H1 (cell line): ENCODE results near the gene TRHDE. TPM values are rescaled to one million over a fixed set of nuclear protein-coding genes. Genes with fewer than 3 reads are reported as not detected.

Experiments
- CTCF ChIA-PET: fragments of 300-600 bp; sonication (Branson Sonifier 250); formaldehyde crosslinking; loops from one replicate; lab custom pipeline; 2021; ENCODE audit not compliant: partially characterized antibody; lab: Charles Lee
- POLR2A ChIA-PET: fragments of 300-600 bp; sonication (Branson Sonifier 250); formaldehyde crosslinking; loops from one replicate; lab custom pipeline; 2021; ENCODE audit warnings: inconsistent platforms; ENCODE audit not compliant: partially characterized antibody; lab: Charles Lee
- DNase-seq, 2 experiments: peaks; one replicate each; pipeline versions ENCODE4 v3.0.0 to v3.0.0-alpha.2; 2010 to 2022; ENCODE audit warnings: low spot score in 2 of 2, low read depth in 1 of 2, mixed read lengths in 1 of 2
- FAIRE-seq: peaks from 2 replicates; lab custom pipeline; 2011; peaks lifted over from hg19 to GRCh38; lab: Jason Lieb, UNC
- H2AFZ ChIP-seq: 2 replicates; pipeline ENCODE4 v1.8.1; 2012; ENCODE audit warnings: low read length, inconsistent platforms
- H2AK5ac ChIP-seq: 2 replicates; pipeline ENCODE4 v1.6.1; 2013; ENCODE audit warnings: low read depth, low read length
- H2BK120ac ChIP-seq: replicated peaks from 2 replicates; pipeline ENCODE3; 2013; ENCODE audit warnings: low read depth, low read length, inconsistent platforms
- H2BK12ac ChIP-seq: 2 replicates; pipeline ENCODE4 v1.6.1; 2013; ENCODE audit warnings: low read depth, low read length
- H2BK15ac ChIP-seq: 2 replicates; pipeline ENCODE4 v1.6.1; 2013; ENCODE audit warnings: low read length
- H2BK20ac ChIP-seq: 2 replicates; pipeline ENCODE4 v1.6.1; 2013; ENCODE audit warnings: low read length
- H2BK5ac ChIP-seq: 2 replicates; pipeline ENCODE4 v1.6.1; 2013; ENCODE audit warnings: low read depth, low read length
- H3K14ac ChIP-seq: 2 replicates; pipeline ENCODE4 v1.6.1; 2013; ENCODE audit warnings: inconsistent platforms; ENCODE audit not compliant: insufficient read length
- H3K18ac ChIP-seq: 2 replicates; pipeline ENCODE4 v1.6.1; 2013; ENCODE audit warnings: low read length; ENCODE audit errors: extremely low read depth
- H3K23ac ChIP-seq: 2 replicates; pipeline ENCODE4 v1.6.1; 2013; ENCODE audit warnings: inconsistent platforms; ENCODE audit not compliant: insufficient read length
- H3K23me2 ChIP-seq: 2 replicates; pipeline ENCODE4 v1.6.1; 2013; ENCODE audit warnings: low read depth, low read length
- H3K27ac ChIP-seq: 2 replicates; pipeline ENCODE4 v1.6.1; 2011; ENCODE audit warnings: low read depth, low read length, inconsistent platforms
- H3K27me3 ChIP-seq, 4 experiments: replicated peaks in 1 of 4; 1 replicate in 1 of 4; 2 replicates in 3 of 4; pipeline versions ENCODE4 v1.6.1 to v1.8.1; 2011 to 2013; ENCODE audit warnings: low read length in 3 of 4, mild to moderate bottlenecking in 3 of 4, inconsistent platforms in 2 of 4, mixed read lengths in 2 of 4, moderate library complexity in 1 of 4; ENCODE audit not compliant: control insufficient read depth in 3 of 4, insufficient read depth in 3 of 4; ENCODE audit errors: extremely low read depth in 1 of 4
- H3K36me3 ChIP-seq, 4 experiments: 2 replicates each; pipeline versions ENCODE4 v1.6.1 to v1.8.1; 2011 to 2013; ENCODE audit warnings: mild to moderate bottlenecking in 4 of 4, low read length in 3 of 4, moderate library complexity in 2 of 4, control low read depth in 1 of 4, inconsistent platforms in 1 of 4; ENCODE audit not compliant: insufficient read depth in 4 of 4, control insufficient read depth in 2 of 4
- H3K4ac ChIP-seq: replicated peaks from 2 replicates; pipeline ENCODE3; 2013; ENCODE audit warnings: low read length, low read depth, mixed read lengths, inconsistent platforms; ENCODE audit not compliant: insufficient read length
- H3K4me1 ChIP-seq, 4 experiments: replicated peaks in 1 of 4; 1 replicate in 1 of 4; 2 replicates in 3 of 4; pipeline versions ENCODE4 v1.6.1 to v1.8.1; 2011 to 2013; ENCODE audit warnings: low read length in 3 of 4, inconsistent platforms in 2 of 4, mixed read lengths in 1 of 4; ENCODE audit not compliant: insufficient read depth in 4 of 4, control insufficient read depth in 3 of 4
- H3K4me2 ChIP-seq, 2 experiments: 2 replicates each; pipeline versions ENCODE4 v1.6.1 to v1.8.1; 2011 to 2013; ENCODE audit warnings: low read depth in 2 of 2, low read length in 2 of 2, control low read depth in 1 of 2, inconsistent platforms in 1 of 2, mild to moderate bottlenecking in 1 of 2; ENCODE audit not compliant: insufficient read depth in 1 of 2
- H3K4me3 ChIP-seq, 4 experiments: fragments of 200-600, 300-600 bp in 1 of 4; sonication (generic), shearing (Covaris generic), sonication (Bioruptor Twin) in 1 of 4; 2 replicates each; pipeline versions ENCODE4 v1.5.1 to v1.8.1; 2011 to 2016; ENCODE audit warnings: low read length in 4 of 4, low read depth in 3 of 4, control low read depth in 2 of 4, inconsistent platforms in 2 of 4, mild to moderate bottlenecking in 2 of 4, mixed read lengths in 1 of 4, moderate library complexity in 1 of 4; ENCODE audit not compliant: insufficient read depth in 2 of 4; ENCODE audit errors: extremely low read depth in 1 of 4
- H3K56ac ChIP-seq: replicated peaks from 2 replicates; pipeline ENCODE3; 2013; ENCODE audit warnings: low read depth, mild to moderate bottlenecking, mixed read lengths, low read length, inconsistent platforms; ENCODE audit not compliant: insufficient read length
- H3K79me1 ChIP-seq: 2 replicates; pipeline ENCODE4 v1.6.1; 2013; ENCODE audit warnings: low read depth, low read length, control low read depth
- H3K79me2 ChIP-seq, 2 experiments: 2 replicates each; pipeline versions ENCODE4 v1.6.1 to v1.8.1; 2012 to 2013; ENCODE audit warnings: low read length in 2 of 2, mild to moderate bottlenecking in 2 of 2, inconsistent platforms in 1 of 2; ENCODE audit not compliant: insufficient read depth in 2 of 2, control insufficient read depth in 1 of 2
- H3K9ac ChIP-seq, 4 experiments: replicated peaks in 1 of 4; 1 replicate in 1 of 4; 2 replicates in 3 of 4; pipeline versions ENCODE4 v1.6.1 to v1.8.1; 2011 to 2013; ENCODE audit warnings: low read depth in 3 of 4, low read length in 3 of 4, control low read depth in 2 of 4, mild to moderate bottlenecking in 2 of 4, moderate library complexity in 2 of 4, inconsistent platforms in 1 of 4; ENCODE audit errors: extremely low read depth in 1 of 4
- H3K9me3 ChIP-seq, 2 experiments: 2 replicates each; pipeline versions ENCODE4 v1.6.1 to v1.8.1; 2012 to 2013; ENCODE audit warnings: mild to moderate bottlenecking in 2 of 2, moderate library complexity in 2 of 2, control low read depth in 1 of 2, inconsistent platforms in 1 of 2, low read depth in 1 of 2, low read length in 1 of 2, mixed read lengths in 1 of 2; ENCODE audit not compliant: insufficient read depth in 2 of 2
- H4K20me1 ChIP-seq, 2 experiments: replicated peaks in 1 of 2; 2 replicates each; pipeline versions ENCODE3 to v1.8.1; 2011 to 2013; ENCODE audit warnings: inconsistent platforms in 2 of 2, low read length in 2 of 2, mild to moderate bottlenecking in 1 of 2; ENCODE audit not compliant: insufficient read depth in 2 of 2, control insufficient read depth in 1 of 2
- H4K5ac ChIP-seq: 2 replicates; pipeline ENCODE4 v1.6.1; 2013; ENCODE audit warnings: low read length, low read depth, mixed read lengths, inconsistent platforms; ENCODE audit not compliant: insufficient read length
- H4K8ac ChIP-seq: 2 replicates; pipeline ENCODE4 v1.8.0; 2013; ENCODE audit warnings: mild to moderate bottlenecking, moderate library complexity, low read length, inconsistent platforms; ENCODE audit not compliant: insufficient read depth; ENCODE audit errors: extremely low read depth
- H4K91ac ChIP-seq: replicated peaks from 2 replicates; pipeline ENCODE3; 2013; ENCODE audit warnings: low read length, mixed read lengths, inconsistent platforms; ENCODE audit not compliant: insufficient read length
- EGR1 ChIP-seq: IDR thresholded peaks from 2 replicates; pipeline ENCODE4 v1.6.1; 2011; ENCODE audit warnings: low read depth, low read length, borderline replicate concordance
- JUN ChIP-seq: IDR thresholded peaks from 2 replicates; pipeline ENCODE4 v1.6.1; 2011; ENCODE audit warnings: low read depth, mild to moderate bottlenecking, improper control_type of control experiment, low read length
- KDM4A ChIP-seq: IDR thresholded peaks from one replicate; pipeline ENCODE4 v1.7.1; 2012; ENCODE audit warnings: low read depth, mild to moderate bottlenecking, moderate library complexity, low read length, inconsistent platforms; ENCODE audit not compliant: severe bottlenecking
- WGBS, 2 experiments: shearing (Covaris generic) in 1 of 2; methylation state at CpG; one replicate each; pipeline versions ENCODE4 v1.1.6 to v1.1.7; 2013 to 2015; ENCODE audit warnings: low lambda C conversion rate in 2 of 2, mixed read lengths in 2 of 2, inconsistent platforms in 1 of 2, low coverage in 1 of 2, missing lambda C conversion rate in 1 of 2; ENCODE audit not compliant: insufficient replicate concordance in 2 of 2, insufficient coverage in 1 of 2, insufficient read length in 1 of 2; ENCODE audit errors: extremely low coverage in 1 of 2, missing lambda C conversion rate in 1 of 2; 5-methylcytosine and 5-hydroxymethylcytosine counted together
- polyA plus RNA-seq, 7 experiments: library from polyadenylated mRNA; depleted of rRNA in 3 of 7; stranded (reverse) in 5 of 7; unstranded in 2 of 7; fragments of >200 nt in 5 of 7; fragments of 200-250 nt in 2 of 7; gene quantifications; 1 replicate in 5 of 7; 2 replicates in 1 of 7; 4 replicates in 1 of 7; pipeline versions ENCODE4 v1.2.1 to v1.2.3, GENCODE V29; 2011 to 2013; ENCODE audit warnings: missing spikeins in 2 of 7, mixed read lengths in 2 of 7
- total RNA-seq: library from RNA; stranded (reverse); fragmentation: NEBNext Ultra II Directional; extraction: Animal tissue kit (Norgen Biotek cat#: 25700); gene quantifications from 2 replicates; pipeline ENCODE4 v1.2.1, GENCODE V29; 2021
- TF ChIP-seq, protein P1 (sequence below): IDR thresholded peaks from 2 replicates; pipeline ENCODE4 v1.6.1; 2011; ENCODE audit warnings: low read length, improper control_type of control experiment

Gene TRHDE
- total and polyA plus RNA-seq, 2 of the 8 experiments (the other 6 are each of a cell fraction or from before 2014, with no cell fraction given) = 1.3 to 5.0 TPM

DNA sequence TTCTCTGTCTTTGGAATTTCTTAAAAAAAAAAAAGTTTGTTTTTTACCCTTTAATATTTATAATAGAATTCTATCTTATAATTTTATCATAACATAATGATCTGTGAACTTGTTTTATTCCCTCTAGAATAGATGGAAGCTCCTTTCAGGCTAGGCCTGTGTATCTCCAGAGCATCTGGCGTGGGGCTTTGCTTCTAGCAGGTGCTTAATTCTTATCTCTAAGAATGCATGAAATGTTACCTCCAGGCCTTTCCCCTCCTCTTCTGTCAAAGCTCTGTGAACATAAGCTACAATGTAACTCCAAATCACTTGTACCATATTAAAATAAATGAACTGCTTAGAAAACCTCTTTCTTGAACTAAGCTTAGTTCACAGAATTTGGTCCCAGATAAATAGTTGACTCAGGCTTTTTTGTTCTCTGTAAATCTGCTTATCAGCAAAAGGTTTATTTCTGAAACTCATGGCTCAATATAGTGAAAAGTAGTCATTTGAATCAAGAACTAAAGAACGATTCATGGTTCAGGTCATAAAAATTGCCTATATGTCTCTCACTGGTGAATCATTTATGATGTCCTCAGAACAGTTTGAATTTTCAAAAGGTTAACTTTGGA, 407.1 kb downstream of the TRHDE start:
- H3K18ac ChIP-seq = no peak overlapping the region
- H4K8ac ChIP-seq = no peak overlapping the region
- H2AFZ ChIP-seq = no peak overlapping the region
- DNase-seq (no peak), FAIRE-seq (no peak)
- no peaks in the 10 kb centered on the region for H3K27me3 ChIP-seq
- no peak overlapping the region for H3K56ac ChIP-seq
- no peak overlapping the region for H4K5ac ChIP-seq
- no peak overlapping the region for H2BK12ac ChIP-seq
- no peaks in the 10 kb centered on the region for H3K4me1 ChIP-seq
- no peak overlapping the region for H2BK15ac ChIP-seq
- 91% methylated on average over 2 of the region's 2 CpGs; no CpG with 5 or more reads in 1 of the 2 experiments for WGBS, 2 experiments
- H2BK5ac ChIP-seq = no peak overlapping the region
- ChIA-PET POLR2A (no interaction called here), CTCF (interaction anchor here (0.7 kb wide), 1 partner anchor 821 kb away, joined by 3 read pairs; no protein-coding TSS in a partner anchor)
- H3K79me2 ChIP-seq = no peaks in the 10 kb centered on the region
- H3K4me2 ChIP-seq = no peak overlapping the region
- H3K4ac ChIP-seq = no peak overlapping the region
- no peak overlapping the region for H2AK5ac ChIP-seq
- no peak overlapping the region for H2BK120ac ChIP-seq
- H3K23ac ChIP-seq = no peak overlapping the region
- no peak overlapping the region for H3K9ac ChIP-seq
- no peak overlapping the region for H3K14ac ChIP-seq
- H3K27ac ChIP-seq = no peak overlapping the region
- H4K20me1 ChIP-seq = no peaks in the 10 kb centered on the region
- TF ChIP-seq, protein P1, sequence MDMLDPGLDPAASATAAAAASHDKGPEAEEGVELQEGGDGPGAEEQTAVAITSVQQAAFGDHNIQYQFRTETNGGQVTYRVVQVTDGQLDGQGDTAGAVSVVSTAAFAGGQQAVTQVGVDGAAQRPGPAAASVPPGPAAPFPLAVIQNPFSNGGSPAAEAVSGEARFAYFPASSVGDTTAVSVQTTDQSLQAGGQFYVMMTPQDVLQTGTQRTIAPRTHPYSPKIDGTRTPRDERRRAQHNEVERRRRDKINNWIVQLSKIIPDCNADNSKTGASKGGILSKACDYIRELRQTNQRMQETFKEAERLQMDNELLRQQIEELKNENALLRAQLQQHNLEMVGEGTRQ = no peak
- no peak for TF ChIP-seq KDM4A
- TF ChIP-seq JUN = no peak
- no peak for TF ChIP-seq EGR1
- no peak overlapping the region for H4K91ac ChIP-seq
- no peak overlapping the region for H3K4me3 ChIP-seq
- no peaks in the 10 kb centered on the region for H3K9me3 ChIP-seq
- H3K36me3 ChIP-seq = no peaks in the 10 kb centered on the region
- H2BK20ac ChIP-seq = no peak overlapping the region
- no peaks in the 10 kb centered on the region; the same call in 1 of the 2 replicates for H3K23me2 ChIP-seq
- H3K79me1 ChIP-seq = no peaks in the 10 kb centered on the region
